IPS DF 6.9 (cell line): ENCODE measurements around the gene CRYBG1.

Source experiments
- DNase-seq: peaks from one replicate; pipeline ENCODE4 v3.0.0-alpha.2; 2013; ENCODE audit warnings: low read depth, low spot score
- H3K27ac ChIP-seq: one replicate; pipeline ENCODE4 v1.5.1; 2013; ENCODE audit warnings: low read length, control low read depth
- H3K27me3 ChIP-seq: 2 replicates; pipeline ENCODE4 v1.6.1; 2013; ENCODE audit warnings: mild to moderate bottlenecking, low read length; ENCODE audit not compliant: control insufficient read depth, insufficient read depth
- H3K36me3 ChIP-seq: 2 replicates; pipeline ENCODE4 v1.6.1; 2013; ENCODE audit warnings: low read length; ENCODE audit not compliant: control insufficient read depth, insufficient read depth
- H3K4me1 ChIP-seq: 2 replicates; pipeline ENCODE4 v1.6.1; 2013; ENCODE audit warnings: low read length; ENCODE audit not compliant: control insufficient read depth, insufficient read depth
- H3K4me3 ChIP-seq: 2 replicates; pipeline ENCODE4 v1.5.1; 2013; ENCODE audit warnings: mild to moderate bottlenecking, low read length
- H3K9me3 ChIP-seq: 2 replicates; pipeline ENCODE4 v1.6.1; 2013; ENCODE audit warnings: low read length, inconsistent platforms; ENCODE audit not compliant: control insufficient read depth, insufficient read depth
- WGBS: extraction: QIAGEN DNeasy Blood & Tissue Kit; methylation state at CpG from one replicate; pipeline ENCODE4 v1.1.7; 2013; ENCODE audit warnings: mixed read lengths, missing lambda C conversion rate; ENCODE audit not compliant: insufficient read length, insufficient coverage; 5-methylcytosine and 5-hydroxymethylcytosine counted together

Gene CRYBG1

GRCh38 chr6:106611030-106611429 lies 250.5 kb downstream of the CRYBG1 start:
- Histone ChIP-seq H3K4me1 (peaks cover 2% of the 10 kb centered on the region; the same call in 1 of the 2 replicates), H3K9me3 (no peaks in the 10 kb centered on the region)
- WGBS = no CpG with 5 or more reads among the region's 2 CpGs

GRCh38 chr6:106612671-106613416 lies 252.3 kb downstream of the CRYBG1 start:
- Histone ChIP-seq H3K9me3 (no peaks in the 10 kb centered on the region), H3K4me1 (peaks cover 2% of the 10 kb centered on the region; the same call in 1 of the 2 replicates), H3K27me3 (no peaks in the 10 kb centered on the region), H3K27ac (no peak overlapping the region), H3K4me3 (no peak overlapping the region), H3K36me3 (no peaks in the 10 kb centered on the region)
- no peak for DNase-seq
- no CpG with 5 or more reads among the region's 9 CpGs for WGBS

More at GRCh38 chr6:106611030-106611429, 250.5 kb downstream of the CRYBG1 start:
- H3K27me3 ChIP-seq = no peaks in the 10 kb centered on the region
- H3K4me3 ChIP-seq = no peak overlapping the region
- H3K36me3 ChIP-seq = no peaks in the 10 kb centered on the region
- H3K27ac ChIP-seq = no peak overlapping the region
- no peak for DNase-seq

GRCh38 chr6:106613590-106613989 lies 253.1 kb downstream of the CRYBG1 start:
- H3K36me3 ChIP-seq = 0 out of 2 replicates have a peak, but pooled peaks cover 2% of the 10 kb centered on the region
- WGBS = 100% methylated on average over 1 of the region's 1 CpG
- peaks cover 2% of the 10 kb centered on the region; the same call in 1 of the 2 replicates for H3K4me1 ChIP-seq
- H3K4me3 ChIP-seq = no peak overlapping the region
- no peak for DNase-seq
- no peaks in the 10 kb centered on the region for H3K27me3 ChIP-seq
- no peak overlapping the region for H3K27ac ChIP-seq
- H3K9me3 ChIP-seq = no peaks in the 10 kb centered on the region

DNA sequence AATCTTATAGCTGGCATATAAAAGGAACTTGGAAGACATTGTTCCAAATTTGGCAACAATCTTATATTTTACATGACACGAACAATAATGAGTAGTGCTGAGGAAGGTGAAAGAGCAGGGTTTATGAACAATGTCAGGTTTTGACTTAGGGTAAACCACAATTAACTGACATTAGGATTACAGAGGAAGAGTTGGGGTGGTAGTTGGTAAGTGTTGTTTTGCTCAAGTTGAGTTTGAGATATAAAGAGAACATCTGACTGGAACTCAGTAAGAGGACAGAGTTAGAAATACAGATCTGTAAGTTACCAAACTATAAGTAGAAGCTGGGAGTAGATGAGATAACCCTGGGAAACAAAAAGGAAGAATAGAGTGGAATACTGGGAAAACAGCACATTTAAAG lies 253.6 kb downstream of the CRYBG1 start:
- no peaks in the 10 kb centered on the region for H3K27me3 ChIP-seq
- no CpG with 5 or more reads among the region's 1 CpG for WGBS
- peak overlapping the region; percentile 39 for H3K27ac ChIP-seq
- peaks cover 2% of the 10 kb centered on the region; the same call in 1 of the 2 replicates for H3K4me1 ChIP-seq
- DNase-seq = no peak
- no peaks in the 10 kb centered on the region for H3K9me3 ChIP-seq
- H3K36me3 ChIP-seq = 0 out of 2 replicates have a peak, but pooled peaks cover 2% of the 10 kb centered on the region
- no peak overlapping the region for H3K4me3 ChIP-seq

DNA sequence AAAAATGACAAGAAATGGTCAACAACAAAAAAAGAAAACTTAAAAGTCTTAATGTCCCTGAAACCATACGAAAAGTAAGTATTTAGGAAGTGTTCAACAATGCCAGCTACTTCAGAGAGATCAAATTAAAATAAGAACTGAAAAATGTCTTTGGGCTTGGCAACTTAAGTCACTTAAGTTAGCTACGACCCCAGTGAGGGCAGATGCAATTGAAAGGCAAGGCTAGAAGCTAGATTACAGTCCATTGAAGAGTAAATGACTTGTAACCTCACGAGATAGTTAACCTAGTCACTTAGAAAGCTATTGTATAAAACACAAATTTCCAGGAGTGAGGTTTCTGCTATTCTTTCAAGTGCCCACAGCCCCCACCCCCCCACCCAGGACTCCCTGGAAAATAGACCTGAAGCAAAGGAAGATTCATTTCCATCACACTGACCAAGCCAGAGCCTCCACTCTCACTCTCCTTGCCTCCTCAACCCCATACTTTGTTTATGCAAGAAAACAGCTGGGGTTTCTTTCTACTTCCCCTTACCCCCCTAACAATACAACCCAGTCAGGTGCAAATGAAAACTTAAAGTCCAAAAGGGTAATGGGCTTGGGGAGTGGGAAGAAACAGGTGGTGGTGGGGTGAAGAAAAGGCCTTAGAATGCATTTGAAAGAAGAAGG lies 254.2 kb downstream of the CRYBG1 start:
- DNase-seq = no peak
- WGBS = no CpG with 5 or more reads among the region's 3 CpGs
- no peak overlapping the region for H3K4me3 ChIP-seq
- no peaks in the 10 kb centered on the region for H3K9me3 ChIP-seq
- H3K4me1 ChIP-seq = peaks cover 2% of the 10 kb centered on the region; the same call in 1 of the 2 replicates
- 0 out of 2 replicates have a peak, but pooled peaks cover 2% of the 10 kb centered on the region for H3K36me3 ChIP-seq
- peak overlapping the region; percentile 39 for H3K27ac ChIP-seq
- no peaks in the 10 kb centered on the region for H3K27me3 ChIP-seq

GRCh38 chr6:106617302-106617701 lies 256.8 kb downstream of the CRYBG1 start:
- Histone ChIP-seq H3K27ac (no peak overlapping the region), H3K9me3 (no peaks in the 10 kb centered on the region), H3K4me3 (no peak overlapping the region), H3K27me3 (no peaks in the 10 kb centered on the region), H3K36me3 (0 out of 2 replicates have a peak, but pooled peaks cover 2% of the 10 kb centered on the region), H3K4me1 (peaks cover 2% of the 10 kb centered on the region; the same call in 1 of the 2 replicates)
- no peak for DNase-seq

GRCh38 chr6:106617857-106618256 lies 257.3 kb downstream of the CRYBG1 start:
- peaks cover 5% of the 10 kb centered on the region; the same call in 1 of the 2 replicates for H3K36me3 ChIP-seq
- no peak overlapping the region for H3K27ac ChIP-seq
- H3K9me3 ChIP-seq = peaks cover 3% of the 10 kb centered on the region; the same call in 1 of the 2 replicates
- peaks cover 2% of the 10 kb centered on the region; the same call in 1 of the 2 replicates for H3K4me1 ChIP-seq
- no CpG with 5 or more reads among the region's 1 CpG for WGBS
- H3K4me3 ChIP-seq = no peak overlapping the region
- no peak for DNase-seq
- H3K27me3 ChIP-seq = no peaks in the 10 kb centered on the region

DNA sequence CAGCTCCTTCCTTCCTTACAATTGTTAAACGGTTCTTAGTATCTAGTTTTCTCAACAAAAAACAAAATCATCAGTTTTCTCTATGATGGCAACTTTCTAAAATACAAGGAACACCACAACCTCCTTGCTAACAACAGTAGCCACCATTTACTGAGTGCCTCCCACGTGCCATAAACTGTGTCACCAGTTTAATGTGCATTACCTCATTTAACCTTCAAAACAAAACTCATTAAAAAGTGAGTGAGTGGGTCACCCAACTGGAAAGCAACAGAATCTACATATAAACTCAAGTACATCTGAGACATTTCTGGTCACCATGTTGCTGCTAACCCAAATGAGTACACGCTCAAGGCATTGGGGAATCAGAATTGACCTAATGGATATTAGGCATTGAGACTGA lies 257.8 kb downstream of the CRYBG1 start:
- H3K27me3 ChIP-seq = no peaks in the 10 kb centered on the region
- no peak overlapping the region for H3K4me3 ChIP-seq
- no peak overlapping the region for H3K27ac ChIP-seq
- H3K4me1 ChIP-seq = peaks cover 2% of the 10 kb centered on the region; the same call in 1 of the 2 replicates
- H3K36me3 ChIP-seq = peaks cover 5% of the 10 kb centered on the region; the same call in 1 of the 2 replicates
- H3K9me3 ChIP-seq = peaks cover 3% of the 10 kb centered on the region; the same call in 1 of the 2 replicates
- no peak for DNase-seq
- no CpG with 5 or more reads among the region's 3 CpGs for WGBS

- Histone ChIP-seq H3K27me3 (no peaks in the 10 kb centered on the region), H3K4me1 (no peaks in the 10 kb centered on the region; the same call in 1 of the 2 replicates), H3K9me3 (peaks cover 3% of the 10 kb centered on the region; the same call in 1 of the 2 replicates), H3K4me3 (no peak overlapping the region), H3K36me3 (peaks cover 5% of the 10 kb centered on the region; the same call in 1 of the 2 replicates), H3K27ac (no peak overlapping the region)
- DNase-seq = no peak
- no CpG with 5 or more reads among the region's 1 CpG for WGBS
Observed at GRCh38 chr6:106619223-106619622, 258.7 kb downstream of the CRYBG1 start.

GRCh38 chr6:106620931-106621672 lies 260.6 kb downstream of the CRYBG1 start:
- Histone ChIP-seq H3K27me3 (no peaks in the 10 kb centered on the region), H3K36me3 (peaks cover 5% of the 10 kb centered on the region; the same call in 1 of the 2 replicates), H3K9me3 (peaks cover 3% of the 10 kb centered on the region; the same call in 1 of the 2 replicates), H3K4me3 (no peak overlapping the region), H3K27ac (no peak overlapping the region), H3K4me1 (no peaks in the 10 kb centered on the region; the same call in 1 of the 2 replicates)
- DNase-seq = no peak
- no CpG with 5 or more reads among the region's 3 CpGs for WGBS
